GM18511 (cell line): ENCODE measurements around the gene OPCML.

Source experiments
- ATAC-seq: cut with Tn5 transposase; IDR thresholded peaks from one replicate; pipeline ENCODE4 v1.9.1; 2021; ENCODE audit warnings: mild to moderate bottlenecking, moderate library complexity; ENCODE audit not compliant: unreplicated experiment

OPCML gene

GRCh38 chr11:132605825-132606570, 926.3 kb downstream of the OPCML start:
- no peak for ATAC-seq

GRCh38 chr11:132604431-132604830, 927.9 kb downstream of the OPCML start:
- ATAC-seq = no peak

- no peak for ATAC-seq
These were observed 930.4 kb downstream of the OPCML start for GRCh38 chr11:132601875-132602274.

DNA sequence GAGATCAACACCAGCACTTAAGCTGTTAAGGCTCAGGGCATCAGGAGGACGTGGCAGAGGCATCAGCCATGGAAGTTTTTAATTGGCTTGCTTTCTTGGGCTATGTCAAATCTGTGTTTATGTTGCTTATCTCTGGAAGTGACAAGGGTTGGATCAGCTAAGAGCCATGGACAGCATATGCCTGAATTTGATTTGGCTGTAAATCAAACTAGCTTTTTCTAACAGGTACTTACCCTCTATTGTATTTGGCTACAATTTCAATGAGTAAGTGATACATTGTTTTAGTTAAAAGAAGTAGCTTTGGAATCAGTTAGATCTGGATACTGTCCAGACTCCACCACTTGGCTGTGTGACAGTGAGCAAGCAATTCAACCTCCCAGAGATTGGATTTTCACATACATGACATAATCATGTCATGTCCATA, 936.6 kb downstream of the OPCML start:
- ATAC-seq = no peak

DNA sequence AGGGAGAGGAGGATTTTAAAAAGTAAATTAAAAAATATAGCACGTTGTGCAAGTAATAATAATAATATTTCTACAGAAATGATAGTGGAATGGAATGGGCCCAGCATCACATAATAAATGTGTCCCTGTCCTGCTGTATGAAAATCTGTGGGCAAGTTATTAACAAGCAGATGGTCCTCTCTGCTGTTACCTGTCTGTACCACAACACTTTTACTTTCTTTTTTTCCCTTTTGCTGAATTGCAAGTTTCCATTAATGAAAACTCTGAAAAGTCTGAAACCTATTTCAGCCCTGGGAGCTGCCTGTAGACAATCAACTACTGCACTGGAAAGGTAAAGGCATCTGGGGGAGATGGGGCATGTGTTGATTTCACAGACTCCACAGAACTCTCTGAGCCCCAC, 937.1 kb downstream of the OPCML start:
- ATAC-seq = no peak

DNA sequence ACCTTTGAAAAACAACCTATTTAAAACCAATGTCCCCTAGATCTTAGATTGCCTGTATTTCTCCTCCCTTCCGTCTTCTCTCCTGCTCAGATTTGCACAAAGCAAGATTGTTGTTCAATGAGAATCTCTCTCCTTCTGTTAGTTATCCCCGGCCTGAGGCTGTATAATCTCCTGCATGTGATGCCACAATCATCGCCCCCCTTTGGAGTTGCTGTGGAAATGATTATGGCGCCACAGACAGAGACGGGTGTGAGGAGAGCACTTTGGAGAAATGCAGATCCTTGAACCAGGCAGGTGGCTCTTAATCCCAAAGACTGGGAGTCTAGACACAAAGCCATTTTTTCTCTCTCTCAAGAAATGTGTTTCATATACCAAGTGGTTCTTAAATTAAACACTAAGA, 941.3 kb downstream of the OPCML start:
- no peak for ATAC-seq

DNA sequence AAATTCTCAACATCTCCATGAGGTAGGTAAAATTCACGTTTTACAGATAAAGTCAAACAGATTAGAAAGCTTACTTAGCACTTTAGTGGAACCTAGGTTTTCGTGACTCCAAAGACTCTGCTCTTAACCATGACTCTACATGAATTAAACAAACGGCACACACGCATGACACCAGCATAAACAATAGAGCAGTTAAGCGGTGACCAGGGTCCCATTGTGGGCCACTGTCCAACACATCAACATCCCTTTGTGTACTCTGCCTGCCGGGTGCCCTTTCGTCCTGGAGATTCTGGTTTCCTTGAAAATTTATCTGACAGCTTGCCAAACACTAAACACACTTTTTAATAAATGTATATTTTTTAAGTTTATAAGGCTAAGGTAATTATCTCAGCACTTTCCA, 941.7 kb downstream of the OPCML start:
- ATAC-seq = no peak

GRCh38 chr11:132589791-132590190, 942.5 kb downstream of the OPCML start:
- no peak for ATAC-seq

GRCh38 chr11:132588366-132588765, 943.9 kb downstream of the OPCML start:
- no peak for ATAC-seq

- ATAC-seq = no peak
These were observed 944.6 kb downstream of the OPCML start for GRCh38 chr11:132587716-132588115.

- no peak for ATAC-seq
These were observed 945.5 kb downstream of the OPCML start for GRCh38 chr11:132586801-132587200.

DNA sequence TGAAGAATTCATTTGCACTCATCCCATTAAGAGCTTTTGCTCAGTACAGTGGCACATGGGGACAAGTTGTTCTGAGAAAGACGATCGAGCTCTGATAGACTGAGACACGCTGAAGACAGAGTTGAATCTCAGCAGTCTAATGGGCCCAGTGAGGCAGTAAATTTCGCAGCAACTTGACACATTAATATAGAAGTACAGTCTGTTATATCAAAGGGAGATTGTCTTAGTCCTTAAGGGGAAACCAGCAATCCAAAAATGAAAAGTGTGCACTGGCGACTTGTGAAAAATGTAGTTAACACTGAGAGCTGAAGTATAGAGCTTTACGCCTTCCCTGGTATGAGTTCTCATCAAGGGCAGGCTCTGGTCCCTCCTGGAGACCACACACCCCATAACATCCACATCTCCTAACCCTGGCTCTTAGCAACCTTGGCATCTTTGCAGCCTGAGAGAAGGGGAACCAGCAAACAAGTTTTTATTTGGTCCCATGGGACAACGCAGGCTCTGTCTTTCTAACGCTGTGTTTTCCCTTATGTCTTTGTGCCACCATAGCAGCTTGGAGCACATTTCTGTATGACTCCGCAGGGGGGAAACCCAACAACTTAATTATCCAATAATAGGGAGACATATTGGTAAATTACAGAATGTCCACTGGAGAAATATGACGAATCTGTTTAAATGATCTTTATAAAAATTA, 952.5 kb downstream of the OPCML start:
- no peak for ATAC-seq

GRCh38 chr11:132579136-132579535, 953.2 kb downstream of the OPCML start:
- no peak for ATAC-seq

GRCh38 chr11:132578580-132578979, 953.7 kb downstream of the OPCML start:
- ATAC-seq = no peak

GRCh38 chr11:132576706-132577105, 955.6 kb downstream of the OPCML start:
- ATAC-seq = no peak

GRCh38 chr11:132564091-132564885, 968.0 kb downstream of the OPCML start:
- no peak for ATAC-seq

- no peak for ATAC-seq
These were observed 969.3 kb downstream of the OPCML start for GRCh38 chr11:132563050-132563449.

DNA sequence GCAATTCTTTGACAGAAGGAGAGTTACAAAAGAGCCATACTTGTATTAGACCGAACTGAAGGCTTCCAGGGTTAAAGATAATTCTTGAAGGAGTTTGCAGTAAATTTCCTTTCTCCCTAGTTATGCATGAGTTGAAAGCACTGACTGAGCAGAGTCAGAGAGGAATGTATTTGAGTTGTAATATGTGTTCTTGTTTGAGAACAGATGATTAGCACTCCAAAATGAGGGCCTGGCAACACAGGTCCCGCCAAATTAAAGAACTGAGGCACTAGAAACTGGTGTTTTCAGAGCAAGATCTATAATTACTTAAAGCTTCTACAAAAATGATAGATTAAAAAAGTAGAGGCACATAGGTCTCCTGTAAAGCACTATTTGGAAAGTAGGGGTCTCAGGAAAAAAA, 970.4 kb downstream of the OPCML start:
- no peak for ATAC-seq

GRCh38 chr11:132559331-132560036, 972.8 kb downstream of the OPCML start:
- no peak for ATAC-seq

GRCh38 chr11:132556316-132556715, 976.0 kb downstream of the OPCML start:
- ATAC-seq = no peak

- ATAC-seq = no peak
These were observed 976.7 kb downstream of the OPCML start for GRCh38 chr11:132555617-132556016.
